HG03460 (cell line): ENCODE data around the gene JAM2.
"Not testable (repeated sequence)": the region's sequence is repeated elsewhere in the genome, so short reads cannot be mapped to it uniquely, and the experiment has no call there.

ENCODE experiments used
- ATAC-seq: cut with Tn5 transposase; IDR thresholded peaks from one replicate; pipeline ENCODE4 v1.9.1; 2021; ENCODE audit not compliant: unreplicated experiment

JAM2 gene

GRCh38 chr21:25638660-25639550 is at the start of gene JAM2:
JAM2 (plus strand) TSS chr21:25639258; CDS start chr21:25639822, 564 bp downstream.
- peak; percentile 50 for ATAC-seq

- ATAC-seq, result no peak
Measured at GRCh38 chr21:25589887-25590286, 49.2 kb upstream of the JAM2 start.

GRCh38 chr21:25607151-25608043 is 31.7 kb upstream of the JAM2 start, which contains the start of gene MRPL39:
MRPL39 (minus strand) TSS chr21:25607481; CDS start chr21:25607475, 6 bp downstream.
- peak; percentile 92 for ATAC-seq

GRCh38 chr21:25608044-25608737 is 30.9 kb upstream of the JAM2 start:
- ATAC-seq, result peak; percentile 81

- ATAC-seq, result no peak
Measured at GRCh38 chr21:25614441-25614840, 24.6 kb upstream of the JAM2 start.

- ATAC-seq, result no peak
Measured at GRCh38 chr21:25615880-25616279, 23.2 kb upstream of the JAM2 start.

- ATAC-seq, result no peak
Measured at GRCh38 chr21:25619198-25619597, 19.9 kb upstream of the JAM2 start.

GRCh38 chr21:25624511-25624910 is 14.5 kb upstream of the JAM2 start:
- no peak for ATAC-seq

GRCh38 chr21:25625036-25625435 is 14.0 kb upstream of the JAM2 start:
- ATAC-seq, result no peak

GRCh38 chr21:25625776-25626555 is 13.1 kb upstream of the JAM2 start:
- not testable (repeated sequence) for ATAC-seq

- ATAC-seq, result no peak
Measured at GRCh38 chr21:25626757-25627156, 12.3 kb upstream of the JAM2 start.

- ATAC-seq, result no peak
Measured at GRCh38 chr21:25632296-25632695, 6.8 kb upstream of the JAM2 start.

GRCh38 chr21:25635310-25635709 is 3.7 kb upstream of the JAM2 start:
- no peak for ATAC-seq

GRCh38 chr21:25636727-25637126 is 2.3 kb upstream of the JAM2 start:
- no peak for ATAC-seq

- no peak for ATAC-seq
Measured at GRCh38 chr21:25637851-25638659, 1.0 kb upstream of the JAM2 start.

GRCh38 chr21:25639551-25640201 is 618 bp downstream of the JAM2 start:
- peak; percentile 81 for ATAC-seq

- ATAC-seq, result peak; percentile 40
Measured at GRCh38 chr21:25640202-25640942, 1.3 kb downstream of the JAM2 start.

GRCh38 chr21:25640943-25641292 is 1.9 kb downstream of the JAM2 start:
- no peak for ATAC-seq
